Activated B cell treated with CpG ODN at 0.5 μM for 24 hours (primary cell): Measurements from ENCODE around the gene SLC15A1. TPM values are rescaled to one million over a fixed set of nuclear protein-coding genes. Genes with fewer than 3 reads are reported as not detected.
"Not testable (repeated sequence)": the region's sequence is repeated elsewhere in the genome, so short reads cannot be mapped to it uniquely, and the experiment has no call there.

Source experiments
- ATAC-seq: fragments of 200-7000 bp; cut with Tn5 transposase; one replicate; pipeline ENCODE4 v1.10.0; 2021; ENCODE audit warnings: low read depth, mild to moderate bottlenecking, moderate library complexity
- CTCF ChIA-PET: fragments of 350-600 bp; sonication (Branson Sonifier 250); formaldehyde crosslinking; loops from one replicate; lab custom pipeline; 2021; ENCODE audit warnings: antibody characterized with exemption; lab: Charles Lee
- POLR2A ChIA-PET: fragments of 350-600 bp; sonication (Branson Sonifier 250); formaldehyde crosslinking; loops from one replicate; lab custom pipeline; 2021; ENCODE audit warnings: antibody characterized with exemption; lab: Charles Lee
- DNase-seq: peaks from one replicate; pipeline ENCODE4 v3.0.0; 2022
- H3K27ac Mint-ChIP-seq: one replicate; pipeline ENCODE4 v1.8.0; 2020; ENCODE audit warnings: mixed read lengths
- H3K27me3 Mint-ChIP-seq: one replicate; pipeline ENCODE4 v1.8.0; 2021; ENCODE audit warnings: mixed read lengths
- H3K36me3 Mint-ChIP-seq: one replicate; pipeline ENCODE4 v1.8.0; 2021; ENCODE audit warnings: low read depth, mixed read lengths
- H3K4me1 Mint-ChIP-seq: one replicate; pipeline ENCODE4 v1.8.0; 2021; ENCODE audit warnings: mixed read lengths
- H3K4me3 Mint-ChIP-seq: one replicate; pipeline ENCODE4 v1.8.0; 2020; ENCODE audit warnings: mild to moderate bottlenecking, mixed read lengths
- H3K9me3 Mint-ChIP-seq: one replicate; pipeline ENCODE4 v1.8.0; 2020; ENCODE audit warnings: mixed read lengths
- CTCF ChIP-seq: fragments of 200-600 bp; IDR thresholded peaks from one replicate; pipeline ENCODE4 v1.8.0; 2022; ENCODE audit warnings: antibody characterized with exemption, mild to moderate bottlenecking
- intact Hi-C: fragments of 100-400 bp; cut with micrococcal nuclease; formaldehyde crosslinking; loops from one replicate; pipeline ENCODE4 v1.15.1; 2024
- total RNA-seq: library from RNA; stranded (reverse); gene quantifications from 2 replicates; pipeline ENCODE4 v1.2.3, GENCODE V29; 2022

SLC15A1 gene
- total RNA-seq, 1 donor from 2014 or later, result not detected

GRCh38 chr13:98648686-98649085 lies 103.8 kb downstream of the SLC15A1 start:
- peaks cover 9% of the 10 kb centered on the region for H3K27me3 Mint-ChIP-seq
- H3K9me3 Mint-ChIP-seq, result no peaks in the 10 kb centered on the region
- no peaks in the 10 kb centered on the region for H3K36me3 Mint-ChIP-seq
- no peak for ATAC-seq
- CTCF ChIA-PET, result interaction anchor here (0.7 kb wide), 1 partner anchor 203 kb away, joined by 3 read pairs; no protein-coding TSS in a partner anchor
- DNase-seq, result no peak
- POLR2A ChIA-PET, result no interaction called here
- H3K27ac Mint-ChIP-seq, result no peak overlapping the region
- H3K4me3 Mint-ChIP-seq, result no peak overlapping the region
- TF ChIP-seq CTCF, result no peak
- intact Hi-C loops, result no loop called here
- H3K4me1 Mint-ChIP-seq, result peaks cover 5% of the 10 kb centered on the region

- Mint-ChIP-seq H3K36me3 (no peaks in the 10 kb centered on the region), H3K27me3 (peaks cover 13% of the 10 kb centered on the region), H3K27ac (no peak overlapping the region), H3K9me3 (no peaks in the 10 kb centered on the region), H3K4me3 (no peak overlapping the region), H3K4me1 (peaks cover 2% of the 10 kb centered on the region)
- DNase-seq (no peak), ATAC-seq (no peak)
- ChIA-PET POLR2A (no interaction called here), CTCF (no interaction called here)
- intact Hi-C loops, result no loop called here
- TF ChIP-seq CTCF, result no peak
Measured at GRCh38 chr13:98648141-98648540, 104.3 kb downstream of the SLC15A1 start.

GRCh38 chr13:98647121-98647520 lies 105.4 kb downstream of the SLC15A1 start:
- Mint-ChIP-seq H3K9me3 (no peaks in the 10 kb centered on the region), H3K4me1 (peaks cover 2% of the 10 kb centered on the region), H3K27me3 (peaks cover 13% of the 10 kb centered on the region), H3K27ac (no peak overlapping the region), H3K4me3 (no peak overlapping the region), H3K36me3 (no peaks in the 10 kb centered on the region)
- DNase-seq, result no peak
- ATAC-seq, result no peak
- ChIA-PET POLR2A (no interaction called here), CTCF (no interaction called here)
- intact Hi-C loops, result no loop called here
- TF ChIP-seq CTCF, result no peak

GRCh38 chr13:98643479-98643878 lies 109.0 kb downstream of the SLC15A1 start:
- POLR2A ChIA-PET, result no interaction called here

GRCh38 chr13:98641075-98641474 lies 111.4 kb downstream of the SLC15A1 start:
- no peak for TF ChIP-seq CTCF
- H3K4me3 Mint-ChIP-seq, result no peak overlapping the region
- CTCF ChIA-PET, result no interaction called here
- no peak for DNase-seq
- no peak for ATAC-seq
- peaks cover 16% of the 10 kb centered on the region for H3K27me3 Mint-ChIP-seq
- H3K36me3 Mint-ChIP-seq, result no peaks in the 10 kb centered on the region
- H3K27ac Mint-ChIP-seq, result no peak overlapping the region
- H3K4me1 Mint-ChIP-seq, result no peaks in the 10 kb centered on the region
- no peaks in the 10 kb centered on the region for H3K9me3 Mint-ChIP-seq
- intact Hi-C loops, result no loop called here
- POLR2A ChIA-PET, result no interaction called here

More at GRCh38 chr13:98643479-98643878, 109.0 kb downstream of the SLC15A1 start:
- Mint-ChIP-seq H3K27ac (no peak overlapping the region), H3K9me3 (no peaks in the 10 kb centered on the region), H3K4me3 (no peak overlapping the region), H3K36me3 (no peaks in the 10 kb centered on the region), H3K27me3 (peaks cover 24% of the 10 kb centered on the region), H3K4me1 (no peaks in the 10 kb centered on the region)
- ATAC-seq (no peak), DNase-seq (no peak)
- TF ChIP-seq CTCF, result no peak
- intact Hi-C loops, result no loop called here
- CTCF ChIA-PET, result no interaction called here

- peaks cover 18% of the 10 kb centered on the region for H3K27me3 Mint-ChIP-seq
- intact Hi-C loops, DNase-seq, H3K9me3 Mint-ChIP-seq, ATAC-seq, H3K4me1 Mint-ChIP-seq, H3K27ac Mint-ChIP-seq, H3K36me3 Mint-ChIP-seq, H3K4me3 Mint-ChIP-seq, POLR2A ChIA-PET: not testable (repeated sequence)
- CTCF ChIA-PET, result interaction anchor here (2.0 kb wide), 1 partner anchor 13 kb away, joined by 9 read pairs; no protein-coding TSS in a partner anchor
Measured at GRCh38 chr13:98639785-98640184, 112.7 kb downstream of the SLC15A1 start.

- POLR2A ChIA-PET, H3K4me1 Mint-ChIP-seq, H3K4me3 Mint-ChIP-seq, DNase-seq, H3K36me3 Mint-ChIP-seq, H3K9me3 Mint-ChIP-seq, H3K27ac Mint-ChIP-seq, intact Hi-C loops, ATAC-seq: not testable (repeated sequence)
- H3K27me3 Mint-ChIP-seq, result peaks cover 13% of the 10 kb centered on the region
- CTCF ChIA-PET, result interaction anchor here (2.0 kb wide), 1 partner anchor 15 kb away, joined by 9 read pairs; no protein-coding TSS in a partner anchor
Measured at GRCh38 chr13:98638352-98638751, 114.1 kb downstream of the SLC15A1 start.
